Testis (tissue), 2 donors: ENCODE measurements around the gene DIDO1.
"Not testable (repeated sequence)": the region's sequence is repeated elsewhere in the genome, so short reads cannot be mapped to it uniquely, and the experiment has no call there.

Experiments used
- CTCF ChIP-seq, 3 experiments: fragments of 450-650 bp in 2 of 3; fragments of 200-600 bp in 1 of 3; sonication (generic) in 1 of 3; IDR thresholded peaks; one replicate each; pipeline ENCODE4 v1.5.1; 2016 to 2019; ENCODE audit warnings: antibody characterized with exemption in 3 of 3, mild to moderate bottlenecking in 2 of 3, moderate library complexity in 1 of 3
- POLR2A ChIP-seq: fragments of 450-650 bp; IDR thresholded peaks from one replicate; pipeline ENCODE4 v1.6.1; 2017; ENCODE audit warnings: antibody characterized with exemption, mild to moderate bottlenecking, moderate library complexity

- not testable (repeated sequence) for TF ChIP-seq CTCF (IDR thresholded peaks at IDR 0.05); POLR2A
These were observed 73.0 kb downstream of the DIDO1 start for GRCh38 chr20:62853304-62853703.
